GM21381 (cell line): ENCODE results near the gene CHID1.

ENCODE experiments used
- ATAC-seq: cut with Tn5 transposase; IDR thresholded peaks from one replicate; pipeline ENCODE4 v1.9.1; 2021; ENCODE audit warnings: mild to moderate bottlenecking, moderate library complexity; ENCODE audit not compliant: unreplicated experiment

Gene CHID1

GRCh38 chr11:933142-933851 lies 22.7 kb upstream of the CHID1 start:
- no peak for ATAC-seq

GRCh38 chr11:932435-932834 lies 21.8 kb upstream of the CHID1 start:
- ATAC-seq: no peak

- ATAC-seq: no peak
Observed at GRCh38 chr11:931385-931784, 20.8 kb upstream of the CHID1 start.

- no peak for ATAC-seq
Observed at GRCh38 chr11:929405-929804, 18.8 kb upstream of the CHID1 start.

GRCh38 chr11:928786-929185 lies 18.2 kb upstream of the CHID1 start:
- ATAC-seq: no peak

DNA sequence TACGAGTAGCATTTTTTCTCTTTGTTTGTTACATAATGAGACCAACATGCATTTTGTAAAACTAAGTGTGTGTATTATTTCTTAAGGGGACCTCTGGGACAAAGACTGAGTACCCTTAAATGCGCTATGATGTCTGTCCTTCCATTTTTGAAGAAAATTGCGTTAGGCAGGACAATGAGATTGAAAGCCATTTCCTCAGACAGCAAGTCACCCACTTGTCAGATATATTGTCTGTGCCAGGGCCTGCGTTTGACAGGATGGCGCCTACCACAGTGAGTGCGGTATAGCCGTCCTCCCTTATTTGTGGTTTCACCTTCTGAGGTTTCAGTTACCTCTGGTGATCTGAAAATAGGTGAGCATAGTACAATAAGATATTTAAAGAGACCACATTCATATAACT lies 17.3 kb upstream of the CHID1 start:
- ATAC-seq: no peak

- no peak for ATAC-seq
Observed at GRCh38 chr11:926341-926916, 15.8 kb upstream of the CHID1 start.

DNA sequence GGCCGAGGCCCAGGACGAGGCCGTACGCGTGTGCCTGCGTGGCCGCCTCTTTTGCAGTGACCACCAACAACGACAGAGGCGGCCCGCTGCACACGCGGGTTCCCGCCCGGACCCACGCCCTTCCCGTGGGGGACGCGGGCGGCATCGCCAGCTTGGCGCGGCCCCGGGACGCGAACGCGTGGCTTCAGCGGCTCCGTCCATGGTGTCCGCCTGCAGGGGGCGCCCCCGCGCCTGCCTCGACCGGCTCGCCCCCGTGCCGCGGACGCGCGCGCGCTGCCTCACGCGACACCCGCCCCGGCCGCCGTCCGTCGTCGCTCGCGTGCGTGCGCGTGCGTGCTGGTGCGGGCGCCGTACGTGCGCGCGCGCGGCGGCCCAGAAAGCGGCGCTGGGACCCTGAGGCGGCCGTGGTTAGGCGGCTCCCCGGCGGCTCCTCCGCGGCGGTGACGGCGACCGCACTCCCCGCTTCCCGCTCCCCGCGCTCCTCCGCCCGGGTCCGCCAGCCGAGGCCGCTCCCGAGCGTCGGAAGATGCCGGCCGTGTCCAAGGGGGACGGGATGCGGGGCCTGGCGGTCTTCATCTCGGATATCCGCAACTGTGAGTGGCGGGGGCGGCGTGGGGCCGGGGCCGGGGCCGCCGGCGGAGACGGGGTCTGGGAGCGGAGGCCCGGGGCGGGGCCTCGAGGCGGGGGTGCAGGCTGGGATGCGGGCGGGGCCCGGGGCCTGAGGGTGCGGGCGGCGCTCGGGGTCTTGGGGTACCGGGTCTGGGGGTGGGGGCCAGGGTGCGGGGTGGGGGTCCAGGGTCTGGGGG lies 15.1 kb upstream of the CHID1 start, which contains the start of gene AP2A2:
Gene AP2A2 (plus strand): TSS at position 375 of the 806 bp plus-strand sequence. CDS start 152 bp downstream, at position 527.
- peak; percentile 78 for ATAC-seq

- ATAC-seq: no peak
Observed at GRCh38 chr11:925158-925495, 14.5 kb upstream of the CHID1 start.

GRCh38 chr11:924406-925157 lies 14.0 kb upstream of the CHID1 start:
- no peak for ATAC-seq

DNA sequence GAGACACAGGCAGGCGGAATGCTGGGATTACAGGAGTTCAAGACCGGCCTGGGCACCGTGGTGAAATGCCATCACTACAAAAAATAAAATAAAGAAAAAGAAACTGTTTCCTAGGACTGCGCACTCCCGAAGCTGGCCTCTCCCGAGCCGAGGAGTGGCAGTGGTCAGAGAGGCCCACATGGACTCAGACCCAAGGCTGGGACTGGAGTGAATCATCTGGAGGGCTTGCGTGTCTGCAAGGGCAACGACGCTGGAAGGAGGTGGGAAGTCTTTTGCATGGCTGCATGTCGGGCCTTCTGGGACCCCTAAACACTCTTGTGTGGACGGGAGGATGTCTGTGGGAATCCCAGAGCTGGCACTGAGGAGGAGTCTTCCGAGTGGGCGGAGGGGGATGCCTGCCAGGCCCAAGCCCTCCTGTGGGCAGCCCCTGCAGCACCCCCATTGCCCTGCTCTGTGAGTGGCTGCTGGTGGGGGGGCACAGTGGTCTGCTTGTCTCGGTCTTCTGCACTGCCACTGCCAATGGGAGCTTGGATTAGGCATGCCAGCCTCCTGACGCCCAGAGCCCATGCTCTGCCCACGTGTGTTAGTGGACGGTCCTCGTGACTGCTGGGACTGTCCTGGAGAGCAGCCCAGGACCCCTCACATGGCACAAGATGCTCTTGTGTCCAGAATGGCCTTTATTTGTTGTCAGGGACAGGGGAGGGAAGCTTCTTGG lies 13.2 kb upstream of the CHID1 start:
- ATAC-seq: no peak

DNA sequence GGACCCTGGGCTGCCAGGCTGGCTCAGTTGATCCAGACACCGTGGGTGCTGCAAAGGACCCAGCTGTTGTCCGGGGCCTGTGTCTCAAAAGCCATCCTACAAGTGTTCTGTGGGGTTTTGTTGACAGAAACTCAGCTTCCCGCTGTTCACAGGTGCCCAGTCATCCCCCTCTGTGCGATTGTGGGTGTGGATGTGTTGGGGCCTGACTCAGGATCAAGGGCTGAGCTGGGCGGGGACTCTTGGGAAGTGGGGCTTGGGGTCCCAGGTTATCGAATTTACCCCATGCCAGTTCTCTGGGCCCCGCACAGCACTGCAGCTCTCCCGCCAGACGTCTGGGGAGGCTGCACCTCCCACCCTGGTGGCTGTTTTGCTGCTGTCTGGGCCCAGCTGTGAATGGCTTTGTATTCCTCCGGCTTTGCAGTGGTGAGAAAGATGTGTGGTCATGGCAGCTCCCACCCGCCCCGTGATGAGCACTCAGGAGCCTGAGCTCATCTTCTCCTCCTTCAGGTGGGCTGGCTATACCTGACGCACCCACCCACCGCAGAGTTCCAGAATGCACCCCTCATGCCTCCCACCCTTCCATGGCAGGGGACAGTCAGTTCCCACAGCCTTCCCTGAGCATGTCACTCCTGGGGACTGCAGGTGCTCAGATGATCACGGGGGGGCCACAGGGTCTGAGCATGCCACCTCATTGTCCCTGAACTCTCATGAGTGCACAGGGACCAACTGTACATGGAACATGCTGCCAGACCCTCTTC lies 11.5 kb upstream of the CHID1 start:
- no peak for ATAC-seq

GRCh38 chr11:917426-917825 lies 6.8 kb upstream of the CHID1 start:
- no peak for ATAC-seq

- no peak for ATAC-seq
Observed at GRCh38 chr11:914747-915501, 4.3 kb upstream of the CHID1 start.

DNA sequence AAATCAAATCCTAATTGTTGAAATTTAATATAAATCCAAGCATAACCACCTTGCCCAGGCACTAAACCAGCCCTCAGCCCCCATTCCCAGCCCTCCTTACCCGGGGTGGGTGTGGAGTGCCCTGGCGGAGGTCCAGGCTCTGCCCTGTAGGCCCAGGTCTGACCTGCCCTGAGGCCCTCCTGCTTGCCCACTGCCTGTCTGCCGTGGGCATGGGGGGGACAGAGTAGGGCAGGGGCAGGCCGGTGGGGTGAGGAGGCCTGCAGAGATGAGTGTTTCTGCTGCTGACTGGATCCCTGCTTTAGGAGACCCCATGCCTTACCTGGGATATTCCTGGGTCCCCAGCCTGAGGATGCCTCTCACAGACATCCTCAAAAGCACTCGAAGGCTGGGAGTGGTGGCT lies 3.6 kb upstream of the CHID1 start:
- no peak for ATAC-seq

- no peak for ATAC-seq
Observed at GRCh38 chr11:913043-913442, 2.4 kb upstream of the CHID1 start.

DNA sequence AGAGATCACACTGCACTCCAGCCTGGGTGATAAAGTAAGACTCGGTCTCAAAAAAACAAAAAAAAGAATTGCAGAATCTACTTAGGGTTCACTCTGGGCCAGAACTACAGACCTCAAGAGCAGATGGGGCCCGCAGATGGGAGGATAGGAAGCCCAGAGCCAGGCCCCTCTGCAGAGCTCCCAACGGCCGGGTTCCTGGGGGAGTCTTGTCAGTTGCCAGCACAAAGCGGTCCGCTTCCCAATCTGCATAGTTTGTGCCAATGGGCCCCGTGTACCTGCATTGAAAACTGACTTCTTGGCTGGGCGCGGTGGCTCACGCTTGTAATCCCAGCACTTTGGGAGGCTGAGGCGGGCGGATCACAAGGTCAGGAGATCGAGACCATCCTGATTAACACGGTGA lies 1.7 kb upstream of the CHID1 start:
- no peak for ATAC-seq

- ATAC-seq: no peak
Observed at GRCh38 chr11:911890-912219, 1.2 kb upstream of the CHID1 start.
